Liver (tissue), 3 donors: ENCODE data around the gene CALB2.

Experiments
- GABPA ChIP-seq, 2 donors: IDR thresholded peaks in 1 of 2; conservative IDR thresholded peaks in 1 of 2; 2 replicates each; pipeline ENCODE4 v1.6.1; 2016; ENCODE audit warnings: antibody characterized with exemption in 2 of 2, mild to moderate bottlenecking in 1 of 2, moderate library complexity in 1 of 2
- HNF4A ChIP-seq, 2 donors: conservative IDR thresholded peaks; 2 replicates each; pipeline ENCODE4 v1.6.1; 2016; ENCODE audit warnings: antibody characterized with exemption in 2 of 2, mild to moderate bottlenecking in 2 of 2
- HNF4G ChIP-seq: IDR thresholded peaks from 2 replicates; pipeline ENCODE4 v1.6.1; 2016; ENCODE audit warnings: antibody characterized with exemption
- RAD21 ChIP-seq, 2 donors: IDR thresholded peaks; 2 replicates each; pipeline ENCODE4 v1.6.1; 2016; ENCODE audit warnings: antibody characterized with exemption in 2 of 2, mild to moderate bottlenecking in 2 of 2
- SP1 ChIP-seq: IDR thresholded peaks from 2 replicates; pipeline ENCODE4 v1.6.1; 2018; ENCODE audit warnings: antibody characterized with exemption, mild to moderate bottlenecking
- TAF1 ChIP-seq: conservative IDR thresholded peaks from 2 replicates; pipeline ENCODE4 v1.6.1; 2016; ENCODE audit warnings: antibody characterized with exemption, mild to moderate bottlenecking
- YY1 ChIP-seq: IDR thresholded peaks from 2 replicates; pipeline ENCODE4 v1.6.1; 2016; ENCODE audit warnings: antibody characterized with exemption, mild to moderate bottlenecking
- TF ChIP-seq, protein P1 (sequence below): fragments of 150-350 bp; IDR thresholded peaks from 2 replicates; pipeline ENCODE4 v1.5.1; 2017; ENCODE audit warnings: improper control_type of control experiment, low read depth, low read length; ENCODE audit not compliant: missing input control
- TF ChIP-seq, protein P2 (sequence below): IDR thresholded peaks from 2 replicates; pipeline ENCODE4 v1.6.1; 2016; ENCODE audit warnings: antibody characterized with exemption, mild to moderate bottlenecking
- TF ChIP-seq, protein P3 (sequence below): IDR thresholded peaks from 2 replicates; pipeline ENCODE4 v1.6.1; 2016; ENCODE audit warnings: antibody characterized with exemption
- donor health status: healthy.
- donor health status: healthy.

DNA sequence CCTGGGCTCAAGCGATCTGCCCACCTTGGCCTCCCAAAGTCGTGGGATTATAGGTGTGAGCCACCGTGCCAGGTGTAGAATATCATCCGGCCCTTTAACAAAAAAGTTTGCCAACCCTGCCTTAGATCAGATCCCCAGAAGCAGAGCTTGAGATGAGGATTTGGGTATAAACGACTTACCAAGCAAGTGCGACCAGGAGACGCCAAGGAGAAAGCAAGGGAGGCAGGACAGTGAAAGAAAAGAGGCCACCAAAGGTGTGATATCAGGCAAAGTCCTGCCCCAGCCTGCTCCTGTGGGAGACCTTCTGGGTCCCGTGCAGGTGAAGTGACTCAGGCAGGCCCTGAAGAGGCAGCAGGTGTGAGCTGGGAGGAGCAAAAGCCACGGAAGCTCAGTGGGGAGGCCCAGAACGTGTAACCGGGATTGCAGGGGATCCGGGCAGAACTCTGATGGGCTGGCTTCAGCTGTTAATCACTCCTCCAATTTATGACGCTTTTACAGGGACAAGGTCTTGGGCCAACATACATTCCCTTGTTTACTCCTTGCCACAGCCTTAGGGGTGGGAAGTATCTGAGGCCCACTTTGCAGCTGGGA, 14.1 kb upstream of the CALB2 start:
- TF ChIP-seq, protein P1, sequence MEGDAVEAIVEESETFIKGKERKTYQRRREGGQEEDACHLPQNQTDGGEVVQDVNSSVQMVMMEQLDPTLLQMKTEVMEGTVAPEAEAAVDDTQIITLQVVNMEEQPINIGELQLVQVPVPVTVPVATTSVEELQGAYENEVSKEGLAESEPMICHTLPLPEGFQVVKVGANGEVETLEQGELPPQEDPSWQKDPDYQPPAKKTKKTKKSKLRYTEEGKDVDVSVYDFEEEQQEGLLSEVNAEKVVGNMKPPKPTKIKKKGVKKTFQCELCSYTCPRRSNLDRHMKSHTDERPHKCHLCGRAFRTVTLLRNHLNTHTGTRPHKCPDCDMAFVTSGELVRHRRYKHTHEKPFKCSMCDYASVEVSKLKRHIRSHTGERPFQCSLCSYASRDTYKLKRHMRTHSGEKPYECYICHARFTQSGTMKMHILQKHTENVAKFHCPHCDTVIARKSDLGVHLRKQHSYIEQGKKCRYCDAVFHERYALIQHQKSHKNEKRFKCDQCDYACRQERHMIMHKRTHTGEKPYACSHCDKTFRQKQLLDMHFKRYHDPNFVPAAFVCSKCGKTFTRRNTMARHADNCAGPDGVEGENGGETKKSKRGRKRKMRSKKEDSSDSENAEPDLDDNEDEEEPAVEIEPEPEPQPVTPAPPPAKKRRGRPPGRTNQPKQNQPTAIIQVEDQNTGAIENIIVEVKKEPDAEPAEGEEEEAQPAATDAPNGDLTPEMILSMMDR = no peak
- TF ChIP-seq RAD21 (IDR thresholded peaks at IDR 0.05) (no peak), HNF4A (conservative IDR thresholded peaks at IDR 0.05) (no peak), TAF1 (no peak), YY1 (no peak), GABPA (IDR thresholded peaks at IDR 0.05 in 1 of 2, conservative IDR thresholded peaks at IDR 0.05 in 1 of 2) (no peak), SP1 (no peak), HNF4G (no peak)
- TF ChIP-seq, protein P2, sequence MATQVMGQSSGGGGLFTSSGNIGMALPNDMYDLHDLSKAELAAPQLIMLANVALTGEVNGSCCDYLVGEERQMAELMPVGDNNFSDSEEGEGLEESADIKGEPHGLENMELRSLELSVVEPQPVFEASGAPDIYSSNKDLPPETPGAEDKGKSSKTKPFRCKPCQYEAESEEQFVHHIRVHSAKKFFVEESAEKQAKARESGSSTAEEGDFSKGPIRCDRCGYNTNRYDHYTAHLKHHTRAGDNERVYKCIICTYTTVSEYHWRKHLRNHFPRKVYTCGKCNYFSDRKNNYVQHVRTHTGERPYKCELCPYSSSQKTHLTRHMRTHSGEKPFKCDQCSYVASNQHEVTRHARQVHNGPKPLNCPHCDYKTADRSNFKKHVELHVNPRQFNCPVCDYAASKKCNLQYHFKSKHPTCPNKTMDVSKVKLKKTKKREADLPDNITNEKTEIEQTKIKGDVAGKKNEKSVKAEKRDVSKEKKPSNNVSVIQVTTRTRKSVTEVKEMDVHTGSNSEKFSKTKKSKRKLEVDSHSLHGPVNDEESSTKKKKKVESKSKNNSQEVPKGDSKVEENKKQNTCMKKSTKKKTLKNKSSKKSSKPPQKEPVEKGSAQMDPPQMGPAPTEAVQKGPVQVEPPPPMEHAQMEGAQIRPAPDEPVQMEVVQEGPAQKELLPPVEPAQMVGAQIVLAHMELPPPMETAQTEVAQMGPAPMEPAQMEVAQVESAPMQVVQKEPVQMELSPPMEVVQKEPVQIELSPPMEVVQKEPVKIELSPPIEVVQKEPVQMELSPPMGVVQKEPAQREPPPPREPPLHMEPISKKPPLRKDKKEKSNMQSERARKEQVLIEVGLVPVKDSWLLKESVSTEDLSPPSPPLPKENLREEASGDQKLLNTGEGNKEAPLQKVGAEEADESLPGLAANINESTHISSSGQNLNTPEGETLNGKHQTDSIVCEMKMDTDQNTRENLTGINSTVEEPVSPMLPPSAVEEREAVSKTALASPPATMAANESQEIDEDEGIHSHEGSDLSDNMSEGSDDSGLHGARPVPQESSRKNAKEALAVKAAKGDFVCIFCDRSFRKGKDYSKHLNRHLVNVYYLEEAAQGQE = no peak
- TF ChIP-seq, protein P3, sequence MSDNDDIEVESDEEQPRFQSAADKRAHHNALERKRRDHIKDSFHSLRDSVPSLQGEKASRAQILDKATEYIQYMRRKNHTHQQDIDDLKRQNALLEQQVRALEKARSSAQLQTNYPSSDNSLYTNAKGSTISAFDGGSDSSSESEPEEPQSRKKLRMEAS = no peak
